GDM1 (cell line): ENCODE results near the gene PIAS1.
A peak's percentile ranks its signal among the peaks of the same experiment; 100 is the strongest.
"Not testable (repeated sequence)": the region's sequence is repeated elsewhere in the genome, so short reads cannot be mapped to it uniquely, and the experiment has no call there.

Source experiments
- DNase-seq: peaks from one replicate; lab custom pipeline; 2025; lab: John Stamatoyannopoulos, UW

PIAS1 gene

GRCh38 chr15:68218847-68219798 is 165.0 kb downstream of the PIAS1 start:
- DNase-seq = no peak

DNA sequence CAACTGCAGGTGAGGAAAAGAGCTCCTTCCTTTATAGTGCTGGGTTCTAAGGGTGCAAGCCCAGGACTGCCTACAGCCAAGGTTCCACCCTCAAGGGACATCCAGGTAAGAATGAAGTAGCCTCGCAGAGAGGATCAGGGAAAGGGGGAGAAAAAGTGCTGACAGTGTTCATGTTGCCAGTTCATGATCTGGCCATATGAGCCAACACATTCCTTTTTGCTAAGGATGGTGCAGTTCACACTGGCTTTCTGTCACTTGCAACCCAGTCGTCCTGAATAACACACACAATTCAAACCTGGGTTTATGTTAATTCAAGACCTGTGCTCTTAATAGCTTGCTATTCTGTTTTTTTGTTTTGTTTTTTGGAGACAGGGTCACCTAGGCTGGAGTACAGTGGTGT is 166.4 kb downstream of the PIAS1 start:
- DNase-seq = no peak

- no peak for DNase-seq
Measured at GRCh38 chr15:68220967-68221366, 166.9 kb downstream of the PIAS1 start.

DNA sequence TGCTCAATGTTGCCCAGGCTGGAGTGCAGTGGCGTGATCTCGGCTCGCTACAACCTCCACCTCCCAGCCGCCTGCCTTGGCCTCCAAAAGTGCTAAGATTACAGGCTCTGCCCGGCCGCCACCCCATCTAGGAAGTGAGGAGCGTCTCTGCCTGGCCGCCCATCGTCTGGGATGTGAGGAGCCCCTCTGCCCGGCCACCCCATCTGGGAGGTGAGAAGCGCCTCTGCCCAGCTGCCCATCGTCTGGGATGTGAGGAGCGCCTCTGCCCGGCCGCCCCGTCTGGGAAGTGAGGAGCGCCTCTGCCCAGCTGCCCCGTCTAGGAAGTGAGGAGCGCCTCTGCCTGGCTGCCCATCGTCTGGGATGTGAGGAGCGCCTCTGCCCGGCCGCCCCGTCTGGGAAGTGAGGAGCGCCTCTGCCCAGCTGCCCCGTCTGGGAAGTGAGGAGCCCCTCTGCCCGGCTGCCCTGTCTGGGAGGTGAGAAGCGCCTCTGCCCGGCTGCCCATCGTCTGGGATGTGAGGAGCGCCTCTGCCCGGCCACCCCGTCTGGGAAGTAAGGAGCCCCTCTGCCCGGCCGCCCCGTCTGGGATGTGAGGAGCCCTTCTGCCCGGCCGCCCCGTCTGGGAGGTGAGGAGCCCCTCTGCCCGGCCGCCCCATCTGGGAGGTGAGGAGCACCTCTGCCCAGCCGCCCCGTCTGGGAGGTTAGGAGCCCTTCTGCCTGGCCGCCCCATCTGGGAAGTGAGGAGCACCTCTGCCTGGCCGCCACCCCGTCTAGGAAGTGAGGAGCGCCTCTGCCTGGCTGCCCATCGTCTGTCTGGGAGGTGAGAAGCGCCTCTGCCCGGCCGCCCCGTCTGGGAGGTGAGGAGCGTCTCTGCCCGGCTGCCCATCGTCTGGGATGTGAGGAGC is 167.7 kb downstream of the PIAS1 start:
- not testable (repeated sequence) for DNase-seq

- DNase-seq = not testable (repeated sequence)
Measured at GRCh38 chr15:68222432-68222743, 168.3 kb downstream of the PIAS1 start.

DNA sequence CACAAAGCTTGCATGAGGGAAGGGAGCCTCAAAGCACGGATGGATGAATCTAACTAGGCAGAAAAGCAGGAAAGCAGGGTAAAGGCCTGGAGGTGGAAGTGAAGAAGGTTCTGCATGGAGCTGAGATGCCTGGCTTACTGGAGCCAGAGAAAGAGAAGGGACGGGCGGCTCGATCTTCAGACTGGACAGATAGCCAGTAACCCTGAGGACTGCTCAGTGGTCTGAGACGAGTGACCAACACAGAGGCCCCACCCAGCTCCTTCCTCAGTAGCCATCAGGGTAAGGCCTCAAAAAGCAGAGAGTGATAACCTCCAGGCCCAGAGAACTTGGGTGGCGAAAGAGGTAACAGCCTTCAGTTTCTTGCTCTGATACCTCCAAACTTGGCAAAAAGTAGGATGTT is 169.1 kb downstream of the PIAS1 start:
- no peak for DNase-seq

DNA sequence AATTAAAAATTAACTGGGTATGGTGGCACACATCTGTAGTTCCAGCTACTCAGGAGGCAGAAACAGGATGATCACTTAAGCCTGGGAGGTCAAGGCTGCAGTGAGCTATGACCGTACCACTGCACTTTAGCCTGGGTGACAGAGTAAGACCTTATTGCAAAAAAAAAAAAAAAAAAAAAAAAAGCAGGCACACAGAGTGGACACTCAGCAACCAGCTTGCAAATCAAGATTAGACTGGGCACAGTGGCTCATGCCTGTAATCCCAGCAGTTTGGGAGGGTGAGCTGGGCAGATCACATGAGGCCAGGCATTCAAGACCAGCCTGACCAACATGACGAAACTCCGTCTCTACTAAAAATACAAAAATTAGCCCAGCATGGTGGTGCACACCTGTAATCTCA is 170.0 kb downstream of the PIAS1 start:
- no peak for DNase-seq

- peak; percentile 72 for DNase-seq
Measured at GRCh38 chr15:68224546-68225250, 170.6 kb downstream of the PIAS1 start.

- not testable (repeated sequence) for DNase-seq
Measured at GRCh38 chr15:68225442-68225841, 171.3 kb downstream of the PIAS1 start.

DNA sequence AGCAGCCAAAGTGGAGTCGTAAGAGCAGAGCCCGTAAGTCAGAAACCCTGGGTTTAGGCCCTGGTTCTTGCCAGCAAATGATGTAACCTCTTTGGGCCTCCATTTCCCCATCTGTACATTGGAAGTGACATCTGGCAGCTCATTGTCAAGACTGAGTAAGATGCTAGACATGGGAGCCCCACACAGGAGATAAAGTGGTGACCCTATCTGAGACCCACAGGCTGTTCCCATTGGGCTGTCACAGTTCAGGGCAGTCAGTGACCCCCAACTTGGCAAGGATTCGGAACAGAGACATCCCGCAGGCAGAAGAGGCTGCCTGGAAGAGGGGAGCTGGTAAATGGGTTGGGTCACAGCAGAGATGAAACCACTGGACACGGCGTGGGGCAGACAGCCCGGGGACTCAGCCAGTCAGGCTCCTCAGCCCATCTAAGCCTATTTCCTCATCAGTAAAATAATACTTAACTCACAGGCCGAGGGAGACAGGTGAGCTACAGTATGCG is 173.6 kb downstream of the PIAS1 start:
- no peak for DNase-seq

- no peak for DNase-seq
Measured at GRCh38 chr15:68228143-68228970, 174.2 kb downstream of the PIAS1 start.

DNA sequence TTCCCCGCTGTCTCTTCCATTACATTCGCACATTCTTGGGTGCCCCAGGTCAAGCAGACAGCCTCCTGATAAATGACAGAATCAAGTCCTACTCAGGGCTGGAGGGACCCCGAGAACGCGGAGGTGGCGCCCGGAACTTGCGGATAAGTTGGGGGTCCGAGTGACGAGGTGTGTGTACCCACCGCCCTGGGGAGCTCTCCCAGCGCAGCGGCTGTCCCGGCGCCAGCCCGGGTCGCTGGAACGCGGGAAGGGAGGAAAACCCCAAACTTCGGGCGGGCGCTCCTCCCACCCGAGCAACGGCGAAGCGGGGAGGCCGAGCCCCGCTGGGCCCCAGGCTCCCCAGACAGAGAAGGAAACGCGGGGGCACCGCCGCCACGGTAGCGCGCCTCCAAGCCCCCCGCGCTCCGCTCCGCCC is 174.9 kb downstream of the PIAS1 start:
- no peak for DNase-seq

GRCh38 chr15:68229386-68230156 is 175.5 kb downstream of the PIAS1 start, which contains the start of gene CLN6:
CLN6 (minus strand) TSS chr15:68229728; CDS start chr15:68229584, 144 bp downstream.
- DNase-seq = peak; percentile 61

DNA sequence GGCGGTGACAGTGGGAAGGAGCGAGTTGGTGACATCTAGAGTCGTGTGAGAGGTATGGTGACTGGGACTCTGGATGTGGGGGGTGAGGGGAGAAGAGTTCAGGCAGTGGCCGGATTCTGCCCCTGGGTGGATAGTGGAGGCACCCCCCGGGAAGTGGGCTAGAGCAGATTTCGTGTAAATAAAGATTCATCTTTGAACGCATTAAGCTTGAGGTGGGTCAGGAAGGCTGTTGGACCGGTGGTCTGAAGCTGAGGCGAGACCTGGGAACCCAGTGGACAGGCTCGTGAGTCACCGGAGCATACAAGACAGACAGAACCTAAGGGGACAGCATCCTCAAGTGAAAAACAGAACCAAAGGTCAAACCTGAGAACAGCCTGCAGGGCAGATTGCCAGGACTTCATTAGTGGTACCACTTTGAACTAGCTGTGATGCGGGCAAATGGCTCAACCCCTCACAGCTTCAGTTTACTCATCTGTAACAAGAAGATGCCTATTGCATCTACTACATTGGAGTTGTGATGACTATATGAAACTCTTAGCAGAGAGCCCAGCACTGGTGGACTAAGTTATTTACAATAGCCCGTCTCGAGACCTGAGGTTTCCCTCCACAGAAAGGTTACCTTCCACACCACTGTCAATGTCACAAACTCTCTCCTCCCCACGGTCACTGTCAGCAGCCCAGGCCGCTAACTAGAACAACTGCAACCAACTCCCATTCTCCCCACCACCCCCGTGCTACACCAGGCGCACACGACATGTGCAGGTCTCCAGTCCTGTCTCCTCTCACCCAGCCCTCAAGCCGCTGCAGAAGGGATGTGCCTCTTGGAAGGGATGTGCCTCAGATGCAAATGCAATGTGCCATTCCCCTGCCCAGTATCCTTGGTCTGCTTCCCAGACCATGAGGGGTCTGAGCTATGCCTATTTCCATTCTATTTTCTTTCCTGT is 176.3 kb downstream of the PIAS1 start:
- no peak for DNase-seq

- DNase-seq = no peak
Measured at GRCh38 chr15:68231102-68231818, 177.1 kb downstream of the PIAS1 start.

- no peak for DNase-seq
Measured at GRCh38 chr15:68232449-68232848, 178.3 kb downstream of the PIAS1 start.

GRCh38 chr15:68232937-68233336 is 178.8 kb downstream of the PIAS1 start:
- no peak for DNase-seq

GRCh38 chr15:68234060-68234459 is 179.9 kb downstream of the PIAS1 start:
- DNase-seq = no peak
